SJSA1 (cell line): ENCODE results near the gene KRT75. TPM values are rescaled to one million over a fixed set of nuclear protein-coding genes. Genes with fewer than 3 reads are reported as not detected.

ENCODE experiments used
- DNase-seq, 2 experiments: peaks; one replicate each; pipeline ENCODE4 v3.0.0-alpha.2; 2015 to 2020; ENCODE audit warnings: low spot score in 2 of 2, low read depth in 1 of 2
- H3K27ac ChIP-seq: fragments of 250-450 bp; sonication (Bioruptor Pico); 2 replicates; pipeline ENCODE4 v1.5.1; 2020; ENCODE audit warnings: mild to moderate bottlenecking, moderate library complexity
- H3K27me3 ChIP-seq: fragments of 250-450 bp; sonication (Bioruptor Pico); replicated peaks from 2 replicates; pipeline ENCODE4 v1.5.1; 2020; ENCODE audit warnings: mild to moderate bottlenecking, moderate library complexity
- H3K36me3 ChIP-seq: fragments of 250-450 bp; sonication (Bioruptor Pico); 2 replicates; pipeline ENCODE4 v1.5.1; 2020; ENCODE audit warnings: mild to moderate bottlenecking
- H3K4me1 ChIP-seq: fragments of 250-450 bp; sonication (Bioruptor Pico); replicated peaks from 2 replicates; pipeline ENCODE4 v1.6.1; 2021; ENCODE audit warnings: mild to moderate bottlenecking
- H3K4me3 ChIP-seq: fragments of 250-450 bp; sonication (Bioruptor Pico); 2 replicates; pipeline ENCODE4 v1.5.1; 2020; ENCODE audit warnings: mild to moderate bottlenecking
- H3K9me3 ChIP-seq: fragments of 250-450 bp; sonication (Bioruptor Pico); replicated peaks from 2 replicates; pipeline ENCODE4 v1.5.1; 2020; ENCODE audit warnings: mild to moderate bottlenecking
- total RNA-seq: library from RNA; depleted of rRNA; stranded (reverse); fragments of >200 nt; shearing (Covaris generic); gene quantifications from 2 replicates; pipeline ENCODE4 v1.2.3, GENCODE V29; 2014; rRNA removed

The KRT75 gene
- total RNA-seq, 1 experiment from 2014 or later: not detected

DNA sequence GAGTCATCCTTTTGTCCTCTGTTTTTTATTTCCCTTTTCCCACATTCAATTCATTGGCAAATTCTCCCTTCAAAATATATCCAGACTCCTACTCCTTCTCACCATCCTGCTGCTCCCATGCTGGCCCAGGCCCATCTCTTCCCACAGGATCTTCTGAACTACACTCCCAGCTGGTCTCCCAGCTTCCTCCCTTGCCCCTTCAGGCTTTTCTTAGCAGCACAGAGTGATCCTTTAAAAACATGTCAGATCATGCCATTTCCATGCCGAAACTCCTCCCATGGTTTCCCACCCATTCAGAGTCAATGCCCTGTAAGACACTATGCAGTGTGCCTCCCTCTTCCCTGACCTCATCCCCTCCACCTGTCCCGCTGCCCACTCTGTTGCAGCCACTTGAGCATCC is 46.3 kb downstream of the KRT75 start:
- Histone ChIP-seq H3K27ac (no peak overlapping the region), H3K9me3 (no peaks in the 10 kb centered on the region), H3K4me3 (no peak overlapping the region), H3K36me3 (no peaks in the 10 kb centered on the region), H3K4me1 (no peaks in the 10 kb centered on the region), H3K27me3 (peaks cover 38% of the 10 kb centered on the region)
- no peak for DNase-seq

DNA sequence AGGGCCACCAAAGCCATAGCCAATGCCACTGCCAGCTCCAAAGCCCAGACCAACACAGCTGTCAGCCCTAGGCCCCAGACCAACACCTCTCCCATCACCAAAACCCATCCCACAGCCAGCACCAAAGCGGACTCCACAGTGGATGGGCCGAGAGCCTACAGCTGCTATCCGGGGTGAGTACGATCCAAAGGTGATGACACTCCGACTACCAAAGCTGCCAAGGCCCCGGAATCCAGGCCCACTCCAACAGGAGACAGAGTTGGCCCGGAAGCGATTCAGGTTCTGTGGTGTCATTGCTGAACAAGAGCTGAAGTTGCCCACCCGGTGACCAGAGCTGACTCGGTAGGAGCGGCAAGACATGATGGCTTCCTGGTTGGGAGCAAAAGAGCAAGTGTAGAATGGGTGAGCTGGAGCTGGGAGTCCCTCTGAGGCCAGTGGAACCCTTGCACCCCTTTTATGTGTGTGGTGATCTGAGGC is 48.9 kb downstream of the KRT75 start, which contains the start of gene KRT84:
Gene KRT84 (minus strand): TSS at position 427 of the 477 bp plus-strand sequence. CDS start 67 bp downstream, at position 360.
- DNase-seq: no peak
- Histone ChIP-seq H3K27me3 (peaks cover 54% of the 10 kb centered on the region), H3K9me3 (no peaks in the 10 kb centered on the region), H3K27ac (no peak within 1 kb of the TSS), H3K36me3 (no peaks in the 10 kb centered on the region), H3K4me1 (no peaks in the 10 kb centered on the region), H3K4me3 (no peak within 1 kb of the TSS)

DNA sequence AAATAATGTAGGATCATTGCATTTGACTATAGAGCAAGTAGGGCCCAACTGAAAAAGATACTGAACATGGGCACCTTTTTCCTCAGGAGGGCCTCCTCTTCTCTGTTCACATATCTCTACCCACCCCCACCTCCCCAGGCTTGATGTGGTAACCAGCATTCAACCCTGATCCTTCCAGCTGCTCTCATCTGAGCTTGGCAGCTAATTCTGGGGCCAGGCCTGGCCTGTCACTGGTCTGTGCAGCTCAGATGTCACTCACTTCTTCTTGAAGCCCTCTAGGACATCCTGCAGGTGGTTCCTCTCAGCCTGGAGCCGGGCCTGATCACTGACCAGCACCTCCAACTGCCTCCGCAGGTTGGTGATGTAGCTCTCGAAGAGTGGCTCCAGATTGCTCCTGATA is 50.8 kb downstream of the KRT75 start:
- H3K4me3 ChIP-seq: no peak overlapping the region
- no peak for DNase-seq
- H3K27me3 ChIP-seq: peaks cover 42% of the 10 kb centered on the region
- no peaks in the 10 kb centered on the region for H3K9me3 ChIP-seq
- no peaks in the 10 kb centered on the region for H3K4me1 ChIP-seq
- H3K36me3 ChIP-seq: no peaks in the 10 kb centered on the region
- H3K27ac ChIP-seq: no peak overlapping the region

DNA sequence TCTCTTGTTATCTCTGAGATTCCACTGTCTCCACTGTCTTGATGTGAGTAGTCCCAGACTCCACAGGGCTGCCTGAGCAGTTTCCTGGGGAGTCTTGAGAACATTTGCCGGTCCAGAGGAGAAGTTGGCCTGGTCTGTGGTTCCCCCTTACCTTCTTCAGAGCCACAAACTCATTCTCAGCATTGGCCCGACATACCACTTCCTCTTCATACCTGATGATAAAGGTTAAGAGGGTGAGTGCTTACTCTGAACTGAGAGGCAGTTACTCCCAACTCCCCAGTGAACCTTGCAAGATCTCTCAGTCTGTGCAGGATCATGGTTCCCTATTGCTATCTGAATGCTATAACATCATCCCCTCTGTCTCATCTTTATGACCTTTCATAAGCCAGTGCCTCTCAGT is 51.3 kb downstream of the KRT75 start:
- Histone ChIP-seq H3K4me1 (no peaks in the 10 kb centered on the region), H3K4me3 (no peak overlapping the region), H3K27me3 (peaks cover 39% of the 10 kb centered on the region), H3K9me3 (no peaks in the 10 kb centered on the region), H3K27ac (no peak overlapping the region), H3K36me3 (no peaks in the 10 kb centered on the region)
- DNase-seq: no peak

DNA sequence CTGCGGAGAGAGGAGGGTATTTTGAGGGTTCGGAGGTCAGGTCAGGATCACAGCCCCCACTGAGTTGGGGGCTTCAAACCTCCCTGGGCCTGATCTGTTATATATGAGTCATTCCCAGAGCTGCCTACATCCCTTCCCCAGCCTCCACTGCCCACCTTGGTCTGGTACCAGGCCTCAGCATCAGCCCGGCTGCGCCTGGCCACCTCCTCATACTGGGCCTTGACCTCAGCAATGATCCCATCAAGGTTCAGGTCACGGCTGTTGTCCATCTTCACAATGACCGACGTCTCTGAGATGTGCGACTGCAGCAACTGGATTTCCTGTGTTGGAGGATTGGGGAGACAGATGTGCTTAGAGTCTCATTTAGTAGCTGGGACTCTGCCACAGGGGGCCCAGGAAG is 53.0 kb downstream of the KRT75 start:
- peaks cover 25% of the 10 kb centered on the region for H3K27me3 ChIP-seq
- H3K36me3 ChIP-seq: no peaks in the 10 kb centered on the region
- no peaks in the 10 kb centered on the region for H3K4me1 ChIP-seq
- no peaks in the 10 kb centered on the region for H3K9me3 ChIP-seq
- H3K4me3 ChIP-seq: no peak overlapping the region
- DNase-seq: no peak
- H3K27ac ChIP-seq: no peak overlapping the region

DNA sequence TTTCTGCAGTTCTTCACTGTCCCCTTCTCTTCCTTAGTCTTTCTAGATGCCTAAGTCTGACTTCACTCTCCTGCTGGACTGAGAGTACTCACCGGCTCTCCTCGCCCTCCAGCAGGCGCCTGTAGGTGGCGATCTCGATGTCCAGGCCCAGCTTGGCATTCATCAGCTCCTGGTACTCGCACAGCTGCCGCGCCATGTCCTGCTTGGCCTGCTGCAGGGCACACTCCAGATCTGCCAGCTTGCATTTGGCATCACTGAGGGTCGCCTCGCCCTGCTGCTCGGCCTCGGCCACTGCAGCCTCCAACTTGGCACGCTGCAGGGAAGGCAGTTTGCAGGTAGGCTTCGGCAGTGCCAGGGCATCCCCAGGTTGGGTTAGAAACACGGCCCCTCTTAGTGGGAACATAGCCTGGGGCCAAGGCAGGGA is 53.9 kb downstream of the KRT75 start:
- Histone ChIP-seq H3K9me3 (no peaks in the 10 kb centered on the region), H3K4me3 (no peak overlapping the region), H3K27me3 (peaks cover 25% of the 10 kb centered on the region), H3K4me1 (no peaks in the 10 kb centered on the region), H3K27ac (no peak overlapping the region), H3K36me3 (no peaks in the 10 kb centered on the region)
- DNase-seq: no peak

DNA sequence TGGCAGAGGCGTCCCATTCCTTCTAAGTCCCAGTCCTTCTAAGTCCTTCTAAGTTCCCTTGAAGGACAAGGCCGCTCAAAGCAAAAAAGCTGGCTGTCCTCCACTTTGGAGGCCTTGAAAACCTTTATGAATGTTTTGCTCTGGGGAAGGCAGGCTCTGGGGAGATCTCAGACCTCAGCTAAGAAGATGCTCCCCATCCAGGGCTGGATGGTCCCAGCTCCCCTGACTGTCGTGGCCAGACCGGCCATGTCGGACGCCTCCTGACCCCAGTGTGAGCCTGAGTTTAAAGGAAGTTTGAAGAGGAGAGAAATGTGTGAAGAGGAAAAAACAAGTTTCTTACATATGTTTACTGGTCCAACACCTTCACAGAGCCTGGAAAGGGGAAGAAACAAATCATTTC is 54.6 kb downstream of the KRT75 start:
- DNase-seq: no peak
- H3K27me3 ChIP-seq: peaks cover 25% of the 10 kb centered on the region
- H3K9me3 ChIP-seq: no peaks in the 10 kb centered on the region
- no peak overlapping the region for H3K4me3 ChIP-seq
- H3K36me3 ChIP-seq: no peaks in the 10 kb centered on the region
- no peak overlapping the region for H3K27ac ChIP-seq
- no peaks in the 10 kb centered on the region for H3K4me1 ChIP-seq

DNA sequence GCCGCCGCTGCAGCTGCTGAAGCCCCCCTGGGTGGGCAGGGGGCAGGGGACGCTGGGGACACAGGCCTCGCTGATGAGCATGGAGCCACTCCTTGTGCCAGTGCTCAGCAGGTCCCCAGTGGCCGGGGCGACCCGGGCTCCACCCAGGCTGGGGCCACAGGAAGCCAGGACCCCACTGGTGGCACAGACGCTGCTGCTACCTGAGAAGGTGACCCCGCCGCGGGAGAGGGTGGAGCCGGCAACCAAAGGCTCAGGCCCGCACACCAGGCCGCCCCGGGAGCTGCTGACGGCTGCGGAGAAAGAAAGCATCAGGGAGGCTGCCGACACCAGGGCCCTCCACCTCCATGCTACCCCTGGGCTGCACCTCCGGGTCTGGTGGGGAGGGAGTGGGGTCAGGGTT is 56.1 kb downstream of the KRT75 start:
- no peak for DNase-seq
- Histone ChIP-seq H3K4me1 (no peaks in the 10 kb centered on the region), H3K9me3 (no peaks in the 10 kb centered on the region), H3K27ac (no peak overlapping the region), H3K36me3 (no peaks in the 10 kb centered on the region), H3K4me3 (no peak overlapping the region), H3K27me3 (peaks cover 17% of the 10 kb centered on the region)

DNA sequence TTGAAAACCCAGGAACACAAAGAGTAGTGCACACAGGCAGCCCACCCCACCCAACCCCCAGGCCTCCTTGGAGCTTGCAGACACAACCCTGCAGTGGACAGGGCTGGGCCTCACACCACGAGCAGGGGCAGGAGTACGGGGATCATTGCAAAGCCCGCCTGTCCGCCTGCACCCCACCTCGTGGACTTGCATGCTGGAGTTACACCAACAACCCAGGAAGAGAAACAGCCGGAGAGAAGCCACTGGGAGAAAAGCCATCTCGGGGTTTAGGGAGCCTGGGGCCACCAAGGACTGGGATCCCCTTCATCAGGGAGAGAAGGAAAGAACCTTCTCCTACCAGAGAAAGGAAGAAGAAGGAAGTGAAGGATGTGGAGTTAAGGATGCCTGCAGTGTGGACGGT is 56.9 kb downstream of the KRT75 start:
- H3K27me3 ChIP-seq: peaks cover 11% of the 10 kb centered on the region
- DNase-seq: no peak
- H3K4me3 ChIP-seq: no peak overlapping the region
- H3K9me3 ChIP-seq: no peaks in the 10 kb centered on the region
- no peaks in the 10 kb centered on the region for H3K36me3 ChIP-seq
- H3K27ac ChIP-seq: no peak overlapping the region
- no peaks in the 10 kb centered on the region for H3K4me1 ChIP-seq

Other genes starting within 250 kb of the KRT75 start
- gene KRT80, start 242.4 kb downstream of the KRT75 start, total RNA-seq: 1.5 and 4.0 TPM in 2 replicates
- 2.1 and 16.1 TPM in 2 replicates for gene KRT7, start 201.1 kb downstream of the KRT75 start, total RNA-seq
- gene KRT86, start 159.7 kb downstream of the KRT75 start, total RNA-seq: 0.37 TPM in 1 of 2 replicates, not detected in the other
- gene KRT81, start 142.8 kb downstream of the KRT75 start, total RNA-seq: 0.13 TPM in 1 of 2 replicates, not detected in the other
- gene KRT83, start 113.0 kb downstream of the KRT75 start, total RNA-seq: not detected in 2 replicates
- not detected in 2 replicates for gene KRT85, start 66.9 kb downstream of the KRT75 start, total RNA-seq
- not detected in 2 replicates for gene KRT84, start 48.7 kb downstream of the KRT75 start, total RNA-seq
- not detected in 2 replicates for gene KRT82, start 28.0 kb downstream of the KRT75 start, total RNA-seq
- not detected in 2 replicates for gene KRT6B, start 17.8 kb upstream of the KRT75 start, total RNA-seq
- gene KRT6C, start 39.4 kb upstream of the KRT75 start, total RNA-seq: not detected in 2 replicates
- not detected in 2 replicates for gene KRT6A, start 58.9 kb upstream of the KRT75 start, total RNA-seq
- gene KRT5, start 86.0 kb upstream of the KRT75 start, total RNA-seq: not detected in 2 replicates
- gene KRT71, start 118.8 kb upstream of the KRT75 start, total RNA-seq: not detected in 2 replicates
- not detected in 2 replicates for gene KRT74, start 139.5 kb upstream of the KRT75 start, total RNA-seq
- gene KRT72, start 167.1 kb upstream of the KRT75 start, total RNA-seq: not detected in 2 replicates
- not detected in 2 replicates for gene KRT73, start 184.2 kb upstream of the KRT75 start, total RNA-seq
- gene KRT2, start 217.8 kb upstream of the KRT75 start, total RNA-seq: not detected in 2 replicates
- gene KRT1, start 246.0 kb upstream of the KRT75 start, total RNA-seq: 1.00 TPM in 1 of 2 replicates, not detected in the other